Activated CD8-positive, alpha-beta memory T cell treated with anti-CD3 and anti-CD28 coated beads, Interleukin-2, amount 50 U/mL, for 48 hours (primary cell): ENCODE results near the gene HS2ST1.
"Not testable (repeated sequence)": the region's sequence is repeated elsewhere in the genome, so short reads cannot be mapped to it uniquely, and the experiment has no call there.

Experiments
- DNase-seq: peaks from one replicate; pipeline ENCODE4 v3.0.0-alpha.2; 2020

Gene HS2ST1

GRCh38 chr1:86926883-86927282, 12.4 kb downstream of the HS2ST1 start:
- no peak for DNase-seq

GRCh38 chr1:86928819-86929218, 14.4 kb downstream of the HS2ST1 start:
- no peak for DNase-seq

- no peak for DNase-seq
Observed at GRCh38 chr1:86933051-86933450, 18.6 kb downstream of the HS2ST1 start.

GRCh38 chr1:86933562-86934377, 19.3 kb downstream of the HS2ST1 start:
- no peak for DNase-seq

GRCh38 chr1:86938450-86938849, 24.0 kb downstream of the HS2ST1 start:
- DNase-seq = no peak

GRCh38 chr1:86938855-86939254, 24.4 kb downstream of the HS2ST1 start:
- DNase-seq = no peak

- DNase-seq = no peak
Observed at GRCh38 chr1:86939406-86939805, 25.0 kb downstream of the HS2ST1 start.

- DNase-seq = no peak
Observed at GRCh38 chr1:86940599-86940998, 26.2 kb downstream of the HS2ST1 start.

- DNase-seq = no peak
Observed at GRCh38 chr1:86942042-86942441, 27.6 kb downstream of the HS2ST1 start.

GRCh38 chr1:86942743-86943142, 28.3 kb downstream of the HS2ST1 start:
- no peak for DNase-seq

GRCh38 chr1:86948212-86948611, 33.8 kb downstream of the HS2ST1 start:
- no peak for DNase-seq

- no peak for DNase-seq
Observed at GRCh38 chr1:86950712-86951419, 36.4 kb downstream of the HS2ST1 start.

GRCh38 chr1:86951430-86951829, 37.0 kb downstream of the HS2ST1 start:
- no peak for DNase-seq

GRCh38 chr1:86953167-86953566, 38.7 kb downstream of the HS2ST1 start:
- no peak for DNase-seq

GRCh38 chr1:86955678-86956077, 41.2 kb downstream of the HS2ST1 start:
- no peak for DNase-seq

GRCh38 chr1:86956221-86956620, 41.8 kb downstream of the HS2ST1 start:
- DNase-seq = no peak

GRCh38 chr1:86957221-86957620, 42.8 kb downstream of the HS2ST1 start:
- DNase-seq = no peak

GRCh38 chr1:86960548-86960947, 46.1 kb downstream of the HS2ST1 start:
- DNase-seq = no peak

GRCh38 chr1:86963841-86964240, 49.4 kb downstream of the HS2ST1 start:
- DNase-seq = not testable (repeated sequence)

- DNase-seq = no peak
Observed at GRCh38 chr1:86965012-86965826, 50.8 kb downstream of the HS2ST1 start.

- DNase-seq = no peak
Observed at GRCh38 chr1:86965827-86966182, 51.4 kb downstream of the HS2ST1 start.

GRCh38 chr1:86970938-86971337, 56.5 kb downstream of the HS2ST1 start:
- no peak for DNase-seq

- DNase-seq = no peak
Observed at GRCh38 chr1:86971778-86972177, 57.3 kb downstream of the HS2ST1 start.

GRCh38 chr1:86972262-86972661, 57.8 kb downstream of the HS2ST1 start:
- no peak for DNase-seq
